AG04449 (cell line): Measurements from ENCODE around the gene PGM2L1.
"Not testable (repeated sequence)": the region's sequence is repeated elsewhere in the genome, so short reads cannot be mapped to it uniquely, and the experiment has no call there.

Experiments used
- CTCF ChIA-PET: fragments of 350-600 bp; formaldehyde crosslinking; extraction: SDS; loops from one replicate; lab custom pipeline; 2021; ENCODE audit warnings: antibody characterized with exemption; lab: Yijun Ruan, JAX
- POLR2A ChIA-PET: fragments of 400-600, 350-600 bp; formaldehyde crosslinking; extraction: SDS; loops from one replicate; lab custom pipeline; 2020; ENCODE audit warnings: antibody characterized with exemption, inconsistent platforms; lab: Yijun Ruan, JAX
- DNase-seq: peaks from one replicate; pipeline ENCODE4 v3.0.0-alpha.2; 2010; ENCODE audit warnings: low read depth, low spot score
- H3K4me3 ChIP-seq: 2 replicates; pipeline ENCODE4 v1.5.1; 2011; ENCODE audit warnings: low read depth, mild to moderate bottlenecking, control low read depth, low read length
- CTCF ChIP-seq: IDR thresholded peaks from one replicate; pipeline ENCODE4 v1.5.1; 2011; ENCODE audit warnings: mild to moderate bottlenecking, moderate library complexity, low read length, control low read depth, inconsistent platforms; ENCODE audit not compliant: insufficient read depth; ENCODE audit errors: missing control alignments

The PGM2L1 gene

GRCh38 chr11:74373382-74373781 is 24.9 kb downstream of the PGM2L1 start:
- no peak for TF ChIP-seq CTCF
- POLR2A ChIA-PET, result no interaction called here
- no peak for DNase-seq
- H3K4me3 ChIP-seq, result no peak overlapping the region
- CTCF ChIA-PET, result interaction anchor here (4.0 kb wide), 1 partner anchor 17 kb away, joined by 22 read pairs; no protein-coding TSS in a partner anchor

GRCh38 chr11:74371269-74372052 is 26.8 kb downstream of the PGM2L1 start:
- H3K4me3 ChIP-seq, result no peak overlapping the region
- CTCF ChIA-PET, result interaction anchor here (1.2 to 4.0 kb wide), 3 partner anchors 16 to 78 kb away, joined by 4 to 22 read pairs (median 5); no protein-coding TSS in a partner anchor
- POLR2A ChIA-PET, result interaction anchor here (0.6 kb wide), 1 partner anchor 119 kb away, joined by 5 read pairs; no protein-coding TSS in a partner anchor
- no peak for TF ChIP-seq CTCF
- no peak for DNase-seq

- TF ChIP-seq CTCF, result no peak
- ChIA-PET CTCF (interaction anchor here (1.7 to 4.0 kb wide), 2 partner anchors 18 to 20 kb away, joined by 5 to 22 read pairs; no protein-coding TSS in a partner anchor), POLR2A (interaction anchor here (0.7 kb wide), 1 partner anchor 20 kb away, joined by 3 read pairs; no protein-coding TSS in a partner anchor)
- H3K4me3 ChIP-seq, result no peak overlapping the region
- DNase-seq, result no peak
These were observed 28.1 kb downstream of the PGM2L1 start for GRCh38 chr11:74370123-74370522.

GRCh38 chr11:74367881-74368280 is 30.4 kb downstream of the PGM2L1 start:
- H3K4me3 ChIP-seq, result no peak overlapping the region
- ChIA-PET POLR2A (no interaction called here), CTCF (interaction anchor here (0.8 to 1.9 kb wide), 5 partner anchors 21 to 121 kb away, joined by 3 to 6 read pairs (median 5); partner anchors contain the start of gene PGM2L1)
- no peak for TF ChIP-seq CTCF
- DNase-seq, result no peak

- ChIA-PET POLR2A (interaction anchor here (1.1 kb wide), 2 partner anchors 9 to 41 kb away, joined by 3 to 4 read pairs; no protein-coding TSS in a partner anchor), CTCF (interaction anchor here (1.0 to 1.8 kb wide), 2 partner anchors 23 to 31 kb away, joined by 6 to 7 read pairs; partner anchors contain the start of gene PGM2L1)
- no peak for TF ChIP-seq CTCF
- peak; percentile 65 for DNase-seq
- no peak overlapping the region for H3K4me3 ChIP-seq
These were observed 31.7 kb downstream of the PGM2L1 start for GRCh38 chr11:74366576-74366975.

GRCh38 chr11:74365805-74366204 is 32.4 kb downstream of the PGM2L1 start:
- DNase-seq, CTCF ChIA-PET, POLR2A ChIA-PET, H3K4me3 ChIP-seq: not testable (repeated sequence)
